DMS153 (cell line): Measurements from ENCODE around the gene SVOP.

Experiments used
- DNase-seq: peaks from one replicate; lab custom pipeline; 2025; lab: John Stamatoyannopoulos, UW

Gene SVOP

GRCh38 chr12:108973629-108974152, 47.2 kb downstream of the SVOP start:
- no peak for DNase-seq

DNA sequence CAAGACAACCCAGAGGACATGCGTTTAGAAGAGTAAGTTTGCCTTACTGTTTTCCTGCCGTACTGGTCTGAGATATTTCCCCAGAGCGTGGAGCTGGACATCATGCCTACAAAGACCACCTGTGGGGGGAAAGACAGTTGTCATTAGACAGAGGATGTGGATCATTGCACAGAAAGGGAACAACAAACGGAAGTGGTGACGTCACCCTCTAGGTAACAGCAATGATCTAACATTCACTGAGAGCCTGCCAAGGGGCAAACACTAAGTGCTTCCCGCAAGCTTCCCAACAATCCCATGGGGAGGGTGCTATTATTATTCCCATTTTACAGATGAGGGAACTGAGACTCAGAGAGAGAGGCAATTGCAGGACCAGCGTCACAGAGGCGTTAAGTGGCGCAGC, 48.5 kb downstream of the SVOP start:
- DNase-seq = no peak

GRCh38 chr12:108969622-108970021, 51.2 kb downstream of the SVOP start:
- DNase-seq = no peak

GRCh38 chr12:108967869-108968540, 52.9 kb downstream of the SVOP start:
- no peak for DNase-seq

- DNase-seq = no peak
Measured at GRCh38 chr12:108966378-108967151, 54.3 kb downstream of the SVOP start.

DNA sequence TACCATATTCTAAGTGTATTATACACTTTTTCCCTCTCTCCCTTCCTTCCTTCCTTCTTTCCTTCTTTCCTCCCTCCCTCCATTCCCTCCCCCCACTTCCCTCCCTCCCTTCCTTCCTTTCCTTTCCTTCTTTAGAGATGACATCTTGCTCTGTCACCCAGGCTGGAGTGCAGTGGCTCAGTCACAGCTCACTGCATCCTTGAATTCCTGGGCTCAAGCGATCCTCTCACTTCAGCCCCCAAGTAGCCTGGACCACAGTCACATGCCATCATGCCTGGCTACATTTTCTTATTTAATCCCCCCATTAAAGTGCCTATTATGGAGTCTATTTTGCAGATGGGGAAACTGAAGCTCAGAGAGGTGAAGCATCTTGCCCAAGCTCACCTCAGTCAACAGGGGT, 55.0 kb downstream of the SVOP start:
- DNase-seq = no peak

DNA sequence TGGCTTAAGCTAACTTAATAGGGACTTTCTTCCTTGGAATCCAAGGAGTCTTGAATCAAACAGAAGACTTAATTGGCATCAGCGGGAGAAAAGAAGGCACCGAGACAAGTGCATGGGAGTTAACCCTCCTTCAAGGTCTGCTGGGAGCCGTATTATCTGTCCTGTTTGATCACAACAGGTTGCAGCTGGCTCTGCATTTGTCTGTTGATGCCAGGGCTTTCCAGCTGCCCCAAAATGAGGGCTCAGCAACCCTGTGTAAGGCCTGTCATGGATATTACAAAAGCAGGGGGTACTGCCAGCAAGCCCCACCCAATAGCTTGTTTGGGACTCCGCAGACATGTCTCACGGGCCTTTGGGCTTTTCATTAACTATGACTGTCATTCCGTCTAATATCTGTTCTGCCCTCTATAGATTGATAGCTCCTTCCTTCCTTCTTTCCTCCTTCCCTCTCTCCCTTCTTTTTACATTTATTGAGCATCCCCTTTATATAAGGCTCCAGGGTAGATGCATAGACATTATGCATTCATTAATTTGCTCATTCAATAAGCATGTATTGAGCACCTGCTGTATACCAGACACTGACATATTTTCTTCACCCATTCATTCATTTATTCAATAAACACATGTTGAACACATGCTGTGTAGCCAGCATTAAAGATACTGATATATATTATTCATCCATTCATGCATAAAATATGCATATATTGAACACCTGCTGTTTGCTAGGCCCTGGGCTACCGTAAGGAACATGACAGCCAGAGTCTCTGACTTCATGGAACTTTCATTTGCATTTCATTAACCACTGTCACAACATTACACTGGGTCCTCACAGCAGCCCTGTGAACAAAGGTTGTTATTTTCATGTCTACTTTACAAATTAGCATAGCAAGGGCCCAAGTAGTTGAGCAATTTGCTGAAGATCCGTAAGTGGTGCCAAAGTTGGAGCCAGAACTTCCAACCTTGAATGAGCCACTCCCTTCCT, 56.2 kb downstream of the SVOP start:
- DNase-seq = no peak

DNA sequence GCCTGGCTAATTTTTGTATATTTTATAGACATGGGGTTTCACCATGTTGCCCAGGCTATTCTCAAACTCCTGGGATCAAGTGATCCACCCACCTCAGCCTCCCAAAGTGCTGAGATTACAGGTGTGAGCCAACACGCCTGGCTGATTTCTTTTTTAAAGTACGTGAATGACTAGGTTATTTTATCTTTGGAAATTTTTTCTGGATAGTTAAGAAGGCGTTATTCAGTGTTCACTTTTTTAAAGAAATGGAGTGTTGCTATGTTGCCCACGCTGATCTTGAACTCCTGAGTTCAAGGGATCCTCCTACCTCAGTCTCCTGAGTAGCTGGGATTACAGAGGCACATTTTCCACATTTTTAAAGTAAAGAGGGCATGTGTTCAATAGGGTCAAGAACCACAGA, 58.6 kb downstream of the SVOP start:
- DNase-seq = no peak

DNA sequence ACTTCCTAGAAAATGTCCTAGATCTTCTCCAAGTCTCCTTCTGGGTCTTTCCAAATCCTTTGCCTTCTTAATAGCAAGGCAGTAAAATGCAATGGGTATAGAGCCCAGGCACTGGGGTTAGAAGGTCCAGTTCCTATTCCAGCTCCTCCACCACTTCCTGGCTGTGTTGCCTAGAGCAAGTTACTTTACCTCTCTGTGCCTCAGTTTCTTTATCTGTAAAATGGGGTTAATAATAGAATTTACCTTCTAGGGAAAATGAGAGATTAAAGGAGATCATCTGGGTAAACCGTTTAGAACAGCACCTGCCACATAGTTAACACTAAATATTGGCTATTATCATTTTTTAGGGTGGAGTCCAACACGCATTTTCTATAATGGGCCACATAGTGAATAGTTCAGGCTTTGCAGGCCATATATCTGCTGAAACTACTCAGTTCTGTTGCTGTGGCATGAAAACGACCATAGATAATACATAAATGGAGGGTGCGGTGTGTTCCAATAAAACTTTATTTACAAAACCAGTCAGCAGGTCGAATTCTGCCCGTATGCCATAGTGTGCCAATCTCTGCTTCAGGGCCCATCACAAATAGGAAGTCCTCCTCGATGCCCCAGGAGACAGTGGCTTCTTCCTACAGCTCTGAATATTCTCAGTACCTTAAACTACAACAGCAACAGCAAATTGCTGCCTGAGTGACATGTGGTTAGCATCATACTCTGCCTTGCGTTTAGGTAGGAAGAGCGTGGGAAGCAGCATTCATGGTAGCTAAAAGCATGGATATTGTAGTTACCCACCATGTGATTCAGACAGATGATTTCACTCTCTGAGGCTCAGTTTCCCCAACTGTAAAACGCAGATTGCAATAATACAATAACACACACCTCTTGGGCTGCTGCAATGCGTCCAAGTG, 60.9 kb downstream of the SVOP start:
- DNase-seq = no peak

GRCh38 chr12:108955225-108955835, 65.5 kb downstream of the SVOP start:
- DNase-seq = peak; percentile 51

GRCh38 chr12:108950991-108951739, 69.7 kb downstream of the SVOP start:
- DNase-seq = peak; percentile 55

GRCh38 chr12:108949976-108950375, 70.9 kb downstream of the SVOP start:
- DNase-seq = no peak

DNA sequence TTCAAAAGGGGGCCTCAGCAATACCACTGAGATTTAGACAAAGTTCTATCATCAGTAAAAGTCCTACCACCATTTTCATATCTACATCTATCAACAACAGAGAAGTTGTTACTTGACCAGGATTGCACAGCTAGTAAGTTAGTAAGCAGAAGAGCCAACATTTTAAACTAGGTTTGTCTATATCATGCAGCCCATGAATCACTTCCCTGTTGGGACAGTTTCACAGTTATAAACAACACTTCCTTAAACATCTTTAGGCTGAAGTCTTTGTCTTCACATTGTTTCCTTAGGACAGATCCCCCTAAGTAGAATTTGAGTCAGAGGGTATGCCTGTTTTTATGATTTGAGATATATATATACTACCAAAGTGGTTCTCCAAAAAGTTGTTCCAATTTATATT, 72.5 kb downstream of the SVOP start:
- DNase-seq = no peak

GRCh38 chr12:108947097-108947496, 73.8 kb downstream of the SVOP start:
- DNase-seq = no peak

DNA sequence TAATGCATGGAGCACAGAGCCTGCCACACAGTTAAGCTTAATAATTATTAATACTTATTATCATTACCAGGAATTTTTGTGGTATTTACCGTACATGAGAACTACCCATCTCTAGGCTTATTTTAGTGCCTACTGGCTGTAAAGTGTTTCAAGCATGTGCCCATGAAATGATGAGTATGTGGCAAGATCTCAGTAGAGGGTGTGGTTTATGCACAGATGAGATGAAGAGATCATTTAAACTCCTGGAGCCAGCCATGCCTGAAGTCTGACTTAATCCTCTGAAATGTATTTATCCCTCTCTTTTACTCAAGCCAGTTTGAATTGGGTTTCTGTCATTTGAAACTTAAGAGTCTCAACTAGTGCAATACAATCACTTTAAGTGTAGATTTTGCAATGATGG, 80.7 kb downstream of the SVOP start:
- DNase-seq = no peak

- no peak for DNase-seq
Measured at GRCh38 chr12:108939594-108939993, 81.3 kb downstream of the SVOP start.

DNA sequence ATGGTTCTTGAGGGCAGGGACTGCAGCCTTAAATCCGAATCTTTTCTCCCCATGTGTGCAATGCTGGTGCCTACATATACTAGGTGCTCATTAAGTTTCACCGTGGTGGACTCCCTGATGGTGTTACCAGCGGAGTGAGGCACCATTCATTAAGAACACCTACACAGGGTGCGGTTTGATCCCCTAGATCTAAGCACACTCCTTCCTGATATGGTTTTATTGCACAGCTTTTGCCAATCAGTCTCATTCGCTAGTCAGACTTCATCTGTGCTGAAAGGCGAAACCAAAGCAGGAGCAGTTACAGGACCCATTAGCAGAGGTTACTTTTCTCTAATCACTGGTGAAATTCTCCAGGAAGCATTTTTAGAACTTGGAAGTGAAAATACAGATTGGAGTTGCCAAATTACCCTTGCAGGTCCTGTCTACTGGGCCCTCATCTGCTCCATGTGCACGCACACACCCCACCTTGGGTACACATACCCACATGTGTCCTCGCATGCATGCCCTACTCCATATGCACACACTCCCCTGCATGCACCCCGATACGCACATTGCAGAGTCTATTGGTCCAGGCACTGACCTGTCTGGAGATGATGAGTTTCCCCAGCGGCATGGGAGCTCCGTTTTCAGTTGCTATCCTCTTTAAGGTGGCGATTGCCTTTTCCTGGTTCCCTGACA, 82.5 kb downstream of the SVOP start:
- DNase-seq = no peak

- DNase-seq = no peak
Measured at GRCh38 chr12:108935159-108935763, 85.6 kb downstream of the SVOP start.

GRCh38 chr12:108933949-108934348, 86.9 kb downstream of the SVOP start:
- DNase-seq = no peak
